Measurements from ENCODE around the gene KDM5A.

KDM5A gene

DNA sequence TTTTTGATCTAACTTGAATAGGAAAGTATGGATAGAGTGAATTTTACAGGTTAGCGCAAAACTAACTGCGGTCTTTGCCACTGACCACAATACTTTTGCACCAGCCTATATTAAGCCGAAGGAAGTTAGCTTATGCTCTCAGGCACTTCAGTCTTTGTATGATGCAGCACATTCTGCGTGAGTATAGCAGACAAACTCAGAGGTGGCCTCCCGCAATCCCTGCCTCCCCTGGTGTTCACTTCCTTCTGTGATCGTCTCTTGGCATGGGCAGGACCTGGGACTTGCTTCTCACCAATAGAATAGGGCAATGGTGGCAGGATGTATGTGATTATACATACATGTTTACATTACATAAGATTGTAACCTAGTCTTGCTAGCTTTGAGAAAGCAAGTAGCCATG, 116.2 kb downstream of the KDM5A start:
- Histone ChIP-seq H3K79me2 (ENCODE audit: insufficient read depth, low read length) (no peaks in the 10 kb centered on the region), H3K9ac (ENCODE audit: low read length) (no peak overlapping the region), H3K4me3 (ENCODE audit: insufficient read depth, low read length, poor library complexity, severe bottlenecking) (no peak overlapping the region), H3K36me3 (ENCODE audit: low read length) (no peaks in the 10 kb centered on the region), H3K9me2 (replicated peaks; ENCODE audit: insufficient read depth, low read length) (no peaks in the 10 kb centered on the region), H4K20me1 (ENCODE audit: low read depth, low read length) (no peaks in the 10 kb centered on the region), H3K27me3 (ENCODE audit: low read length) (no peaks in the 10 kb centered on the region), H3K9me3 (ENCODE audit: insufficient read depth, low read length) (no peaks in the 10 kb centered on the region), H3K27ac (ENCODE audit: low read depth, low read length) (no peak overlapping the region), H2AFZ (ENCODE audit: low read depth, low read length, severe bottlenecking) (no peak overlapping the region), H3K4me2 (ENCODE audit: low read depth, low read length, poor library complexity, severe bottlenecking) (no peak overlapping the region), H3F3A (ENCODE audit: insufficient read depth) (no peaks in the 10 kb centered on the region)
- TF ChIP-seq, protein P1, sequence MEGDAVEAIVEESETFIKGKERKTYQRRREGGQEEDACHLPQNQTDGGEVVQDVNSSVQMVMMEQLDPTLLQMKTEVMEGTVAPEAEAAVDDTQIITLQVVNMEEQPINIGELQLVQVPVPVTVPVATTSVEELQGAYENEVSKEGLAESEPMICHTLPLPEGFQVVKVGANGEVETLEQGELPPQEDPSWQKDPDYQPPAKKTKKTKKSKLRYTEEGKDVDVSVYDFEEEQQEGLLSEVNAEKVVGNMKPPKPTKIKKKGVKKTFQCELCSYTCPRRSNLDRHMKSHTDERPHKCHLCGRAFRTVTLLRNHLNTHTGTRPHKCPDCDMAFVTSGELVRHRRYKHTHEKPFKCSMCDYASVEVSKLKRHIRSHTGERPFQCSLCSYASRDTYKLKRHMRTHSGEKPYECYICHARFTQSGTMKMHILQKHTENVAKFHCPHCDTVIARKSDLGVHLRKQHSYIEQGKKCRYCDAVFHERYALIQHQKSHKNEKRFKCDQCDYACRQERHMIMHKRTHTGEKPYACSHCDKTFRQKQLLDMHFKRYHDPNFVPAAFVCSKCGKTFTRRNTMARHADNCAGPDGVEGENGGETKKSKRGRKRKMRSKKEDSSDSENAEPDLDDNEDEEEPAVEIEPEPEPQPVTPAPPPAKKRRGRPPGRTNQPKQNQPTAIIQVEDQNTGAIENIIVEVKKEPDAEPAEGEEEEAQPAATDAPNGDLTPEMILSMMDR (IDR thresholded peaks at IDR 0.05; ENCODE audit: insufficient read depth, low read length, poor library complexity, severe bottlenecking) = no peak
- TF ChIP-seq EZH2phosphoT487 (conservative IDR thresholded peaks at IDR 0.05; ENCODE audit: low read length) = no peak

DNA sequence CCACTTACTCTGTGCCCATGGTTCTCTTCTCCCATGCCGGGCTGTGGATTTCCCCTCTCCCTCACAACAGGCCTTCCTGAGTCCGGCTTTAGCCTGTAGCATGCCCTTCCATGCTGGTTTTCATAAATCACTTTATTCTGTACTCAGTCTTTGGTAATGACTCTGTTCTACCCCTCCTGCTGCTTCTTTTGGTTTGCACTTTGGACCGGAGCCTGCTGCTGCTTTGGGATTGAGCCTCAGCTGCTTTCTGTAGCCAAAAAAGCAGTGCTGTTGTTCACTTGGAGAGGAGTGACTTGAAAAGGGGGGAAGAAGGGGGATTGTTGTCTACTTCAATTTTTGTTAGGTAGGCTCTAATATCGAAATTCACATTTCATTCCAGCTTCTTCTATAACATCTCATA, 118.0 kb downstream of the KDM5A start:
- no peaks in the 10 kb centered on the region for H3F3A ChIP-seq (ENCODE audit: insufficient read depth)
- H2AFZ ChIP-seq (ENCODE audit: low read depth, low read length, severe bottlenecking) = no peak overlapping the region
- H3K4me2 ChIP-seq (ENCODE audit: low read depth, low read length, poor library complexity, severe bottlenecking) = no peak overlapping the region
- TF ChIP-seq EZH2phosphoT487 (conservative IDR thresholded peaks at IDR 0.05; ENCODE audit: low read length) = no peak
- TF ChIP-seq, protein P1 (IDR thresholded peaks at IDR 0.05; ENCODE audit: insufficient read depth, low read length, poor library complexity, severe bottlenecking) = no peak
- no peaks in the 10 kb centered on the region for H3K27me3 ChIP-seq (ENCODE audit: low read length)
- no peaks in the 10 kb centered on the region for H3K9me3 ChIP-seq (ENCODE audit: insufficient read depth, low read length)
- no peak overlapping the region for H3K9ac ChIP-seq (ENCODE audit: low read length)
- H3K27ac ChIP-seq (ENCODE audit: low read depth, low read length) = no peak overlapping the region
- no peaks in the 10 kb centered on the region for H3K79me2 ChIP-seq (ENCODE audit: insufficient read depth, low read length)
- no peaks in the 10 kb centered on the region for H3K36me3 ChIP-seq (ENCODE audit: low read length)
- H4K20me1 ChIP-seq (ENCODE audit: low read depth, low read length) = no peaks in the 10 kb centered on the region
- no peaks in the 10 kb centered on the region for H3K9me2 ChIP-seq (replicated peaks; ENCODE audit: insufficient read depth, low read length)
- no peak overlapping the region for H3K4me3 ChIP-seq (ENCODE audit: insufficient read depth, low read length, poor library complexity, severe bottlenecking)

DNA sequence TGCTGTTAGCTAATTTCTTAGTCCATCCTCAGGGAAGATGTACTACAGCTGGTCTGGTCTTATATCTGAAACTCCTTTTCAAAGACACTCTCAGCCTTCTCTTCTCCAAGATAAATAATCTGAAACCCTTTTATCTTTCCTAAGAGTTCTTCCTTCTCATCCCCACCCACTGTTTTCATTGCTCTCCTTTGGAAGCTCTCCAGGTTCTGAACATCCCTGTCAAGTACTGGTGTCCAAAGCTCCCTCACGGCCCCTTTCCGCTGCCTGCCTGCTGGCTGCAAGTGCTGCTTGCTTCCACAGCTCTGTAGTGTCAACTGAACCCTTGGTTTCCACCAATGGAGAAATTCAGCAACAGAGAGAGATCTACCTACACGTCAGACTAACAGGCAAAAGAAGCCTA, 119.9 kb downstream of the KDM5A start:
- no peak overlapping the region for H2AFZ ChIP-seq (ENCODE audit: low read depth, low read length, severe bottlenecking)
- H4K20me1 ChIP-seq (ENCODE audit: low read depth, low read length) = no peaks in the 10 kb centered on the region
- no peak overlapping the region for H3K4me3 ChIP-seq (ENCODE audit: insufficient read depth, low read length, poor library complexity, severe bottlenecking)
- no peaks in the 10 kb centered on the region for H3K27me3 ChIP-seq (ENCODE audit: low read length)
- H3K9me2 ChIP-seq (replicated peaks; ENCODE audit: insufficient read depth, low read length) = no peaks in the 10 kb centered on the region
- no peak overlapping the region for H3K4me2 ChIP-seq (ENCODE audit: low read depth, low read length, poor library complexity, severe bottlenecking)
- TF ChIP-seq EZH2phosphoT487 (conservative IDR thresholded peaks at IDR 0.05; ENCODE audit: low read length) = no peak
- TF ChIP-seq, protein P1 (IDR thresholded peaks at IDR 0.05; ENCODE audit: insufficient read depth, low read length, poor library complexity, severe bottlenecking) = no peak
- H3K9ac ChIP-seq (ENCODE audit: low read length) = no peak overlapping the region
- H3K9me3 ChIP-seq (ENCODE audit: insufficient read depth, low read length) = no peaks in the 10 kb centered on the region
- H3K36me3 ChIP-seq (ENCODE audit: low read length) = no peaks in the 10 kb centered on the region
- H3K27ac ChIP-seq (ENCODE audit: low read depth, low read length) = no peak overlapping the region
- no peaks in the 10 kb centered on the region for H3F3A ChIP-seq (ENCODE audit: insufficient read depth)
- no peaks in the 10 kb centered on the region for H3K79me2 ChIP-seq (ENCODE audit: insufficient read depth, low read length)

DNA sequence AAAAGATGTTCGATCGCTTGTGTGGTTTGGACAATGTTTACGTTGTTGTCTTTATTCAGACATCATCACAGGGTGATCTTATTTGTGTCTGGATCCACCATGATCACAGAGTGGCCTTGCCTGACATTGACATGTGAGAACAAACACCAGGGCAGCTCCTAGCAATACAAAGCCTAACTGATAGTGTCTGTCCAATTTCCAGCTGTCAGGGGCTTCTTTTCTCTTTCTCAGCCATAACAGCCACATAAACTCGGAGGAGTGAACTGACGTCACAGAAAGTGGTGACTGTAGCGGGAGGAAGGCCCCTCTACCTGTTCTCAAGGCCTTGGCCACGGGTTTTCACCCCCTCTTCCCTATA, 120.7 kb downstream of the KDM5A start:
- Histone ChIP-seq H4K20me1 (ENCODE audit: low read depth, low read length) (no peaks in the 10 kb centered on the region), H3K4me2 (ENCODE audit: low read depth, low read length, poor library complexity, severe bottlenecking) (no peak overlapping the region), H3K4me3 (ENCODE audit: insufficient read depth, low read length, poor library complexity, severe bottlenecking) (no peak overlapping the region), H3K27me3 (ENCODE audit: low read length) (no peaks in the 10 kb centered on the region), H3K9me2 (replicated peaks; ENCODE audit: insufficient read depth, low read length) (no peaks in the 10 kb centered on the region), H3K79me2 (ENCODE audit: insufficient read depth, low read length) (no peaks in the 10 kb centered on the region), H3K9me3 (ENCODE audit: insufficient read depth, low read length) (no peaks in the 10 kb centered on the region), H2AFZ (ENCODE audit: low read depth, low read length, severe bottlenecking) (no peak overlapping the region), H3F3A (ENCODE audit: insufficient read depth) (no peaks in the 10 kb centered on the region), H3K27ac (ENCODE audit: low read depth, low read length) (no peak overlapping the region), H3K9ac (ENCODE audit: low read length) (no peak overlapping the region), H3K36me3 (ENCODE audit: low read length) (no peaks in the 10 kb centered on the region)
- no peak for TF ChIP-seq EZH2phosphoT487 (conservative IDR thresholded peaks at IDR 0.05; ENCODE audit: low read length)
- TF ChIP-seq, protein P1 (IDR thresholded peaks at IDR 0.05; ENCODE audit: insufficient read depth, low read length, poor library complexity, severe bottlenecking) = no peak

Measured in SU-DHL-6 (cell line).